Forelimb muscle (tissue), 1 donor: ENCODE results near the gene RIBC2. TPM values are rescaled to one million over a fixed set of nuclear protein-coding genes. Genes with fewer than 3 reads are reported as not detected.

ENCODE experiments used
- DNase-seq: peaks from one replicate; pipeline ENCODE4 v3.0.0-alpha.2; 2013; ENCODE audit warnings: low read depth
- polyA plus RNA-seq: library from polyadenylated mRNA; unstranded; fragments of 120-200 nt; gene quantifications from one replicate; pipeline ENCODE4 v1.2.1, GENCODE V29; 2013; ENCODE audit not compliant: insufficient read length

Gene RIBC2
- polyA plus RNA-seq, 1 donor: 1.8 TPM

DNA sequence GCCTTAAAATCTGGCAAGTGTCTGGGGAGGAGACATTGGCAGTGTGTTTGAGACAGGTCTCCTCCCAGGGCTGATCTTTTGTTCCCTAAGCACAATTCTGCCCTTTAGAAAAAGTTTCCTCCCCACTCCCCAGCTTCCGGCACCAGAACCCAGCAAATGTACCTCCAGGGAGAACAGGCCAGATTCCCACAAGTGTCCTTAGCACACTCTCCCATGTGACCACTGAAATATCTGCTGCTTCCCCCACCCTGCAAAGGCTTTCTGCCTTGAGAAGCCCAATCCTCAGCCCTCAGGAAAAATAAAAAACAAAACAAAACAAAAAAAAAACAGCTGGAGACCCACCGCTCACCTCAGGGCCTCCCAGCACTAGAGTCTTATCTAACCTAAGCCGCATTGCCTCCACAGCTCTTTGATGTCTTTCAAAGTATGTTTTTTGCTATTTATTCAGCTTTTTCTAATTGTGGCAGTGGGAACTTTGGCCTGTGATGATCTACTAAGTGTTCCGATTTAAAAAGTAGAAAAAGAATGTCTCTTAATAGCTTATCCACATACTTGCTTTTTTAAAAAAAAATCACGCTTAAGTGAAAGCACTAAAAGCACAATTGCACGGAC, 60.2 kb downstream of the RIBC2 start:
- DNase-seq: no peak

GRCh38 chr22:45475063-45475747, 61.7 kb downstream of the RIBC2 start:
- no peak for DNase-seq

DNA sequence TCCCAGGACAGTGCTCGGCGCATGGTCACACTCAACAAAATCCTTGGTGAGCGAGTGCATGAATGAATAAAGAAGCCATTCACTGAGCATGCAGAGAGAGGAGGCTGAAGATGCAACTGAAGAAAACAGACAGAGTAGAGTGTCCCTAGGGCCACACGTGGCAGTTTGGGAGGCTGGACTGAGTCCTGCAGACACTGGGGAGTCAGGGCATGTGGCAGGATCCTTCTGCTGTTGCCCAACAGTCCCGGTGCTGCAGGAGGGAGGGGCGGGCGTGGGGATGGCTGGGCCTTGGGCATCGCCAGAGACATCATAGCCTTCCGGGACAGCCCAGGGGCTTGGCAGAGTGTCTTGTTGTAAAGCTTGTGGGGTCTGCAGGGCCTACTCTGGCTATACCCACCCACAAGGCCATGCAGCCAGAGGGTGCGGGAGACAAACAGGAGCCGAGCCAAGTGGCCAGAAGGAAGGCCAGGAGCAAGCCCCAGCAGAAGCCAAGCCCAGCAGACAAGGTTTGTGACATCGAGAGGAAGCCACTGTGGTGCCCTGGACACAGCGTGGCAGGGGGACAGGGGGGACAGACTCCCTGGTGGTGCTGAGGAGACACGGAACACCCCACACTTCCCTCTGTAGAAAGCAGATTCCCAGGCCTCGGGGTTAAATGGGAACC, 62.5 kb downstream of the RIBC2 start:
- DNase-seq: no peak

- no peak for DNase-seq
Observed at GRCh38 chr22:45476814-45477213, 63.3 kb downstream of the RIBC2 start.

DNA sequence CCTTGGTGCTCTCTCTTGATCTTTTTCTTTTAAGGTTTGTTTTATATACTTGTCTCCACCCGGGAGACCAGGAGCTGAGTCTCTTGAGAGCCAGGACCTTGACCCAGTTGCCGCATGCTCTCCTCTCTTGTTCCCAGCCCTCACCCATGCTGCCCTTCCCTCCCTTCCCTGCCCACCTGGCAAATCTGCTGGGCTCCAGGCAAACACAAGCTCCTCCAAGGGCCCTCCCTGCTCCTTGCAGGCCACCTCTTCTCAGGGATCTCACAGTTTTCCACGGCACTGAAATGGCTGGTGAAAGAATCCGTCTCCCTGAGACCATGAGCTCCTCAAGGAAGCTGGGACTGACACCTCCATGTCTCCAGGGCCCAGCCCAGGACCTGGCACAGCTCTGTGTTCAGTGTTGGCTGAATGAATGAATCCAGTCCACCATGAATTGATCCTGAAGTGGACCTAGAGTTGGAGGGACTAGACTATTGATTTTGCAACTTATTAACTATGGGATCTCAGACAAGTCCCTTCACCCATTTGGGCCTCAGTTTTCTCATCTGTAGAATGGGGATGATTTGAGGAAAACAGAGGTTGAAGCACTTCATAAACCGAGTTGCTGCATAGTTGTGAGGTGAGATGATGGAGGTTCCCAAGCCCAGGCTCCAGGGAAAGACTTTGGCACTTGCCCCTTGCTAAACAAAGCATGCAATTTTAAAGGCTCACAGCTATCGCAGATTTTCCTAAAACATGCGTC, 64.0 kb downstream of the RIBC2 start:
- no peak for DNase-seq

GRCh38 chr22:45478108-45478771, 64.7 kb downstream of the RIBC2 start:
- DNase-seq: peak; percentile 80

- no peak for DNase-seq
Observed at GRCh38 chr22:45480717-45481116, 67.2 kb downstream of the RIBC2 start.

- no peak for DNase-seq
Observed at GRCh38 chr22:45481661-45482060, 68.2 kb downstream of the RIBC2 start.

Other genes with a start within 250 kb of the RIBC2 start
- 18.7 TPM for gene NUP50, start 249.8 kb upstream of the RIBC2 start, polyA plus RNA-seq
- gene KIAA0930, start 172.8 kb upstream of the RIBC2 start, polyA plus RNA-seq: 14.2 TPM
- not detected for gene UPK3A, start 128.7 kb upstream of the RIBC2 start, polyA plus RNA-seq
- gene FAM118A, start 103.8 kb upstream of the RIBC2 start, polyA plus RNA-seq: 20.3 TPM
- gene SMC1B, start 94 bp upstream of the RIBC2 start, polyA plus RNA-seq: 0.11 TPM
- gene FBLN1, start 89.2 kb downstream of the RIBC2 start, polyA plus RNA-seq: 135 TPM